ENCODE measurements around the gene ZNF474. TPM values are rescaled to one million over a fixed set of nuclear protein-coding genes. Genes with fewer than 3 reads are reported as not detected.
"Not testable (repeated sequence)": the region's sequence is repeated elsewhere in the genome, so short reads cannot be mapped to it uniquely, and the experiment has no call there.

The ZNF474 gene
- total RNA-seq (0.09 TPM), polyA plus RNA-seq (0.50 TPM)
- long read RNA-seq, donor 1: 0 reads
- long read RNA-seq, donor 2: 0 reads
- long read RNA-seq, donor 3: 0 reads
- long read RNA-seq, donor 4: 0 reads
- long read RNA-seq, donor 5: 0 reads
- long read RNA-seq, donor 6: 0 reads
- long read RNA-seq, donor 7: 0 reads
- long read RNA-seq, donor 8: 0 reads
- long read RNA-seq, donor 9: 0 reads
- long read RNA-seq, donor 10: 0 reads

DNA sequence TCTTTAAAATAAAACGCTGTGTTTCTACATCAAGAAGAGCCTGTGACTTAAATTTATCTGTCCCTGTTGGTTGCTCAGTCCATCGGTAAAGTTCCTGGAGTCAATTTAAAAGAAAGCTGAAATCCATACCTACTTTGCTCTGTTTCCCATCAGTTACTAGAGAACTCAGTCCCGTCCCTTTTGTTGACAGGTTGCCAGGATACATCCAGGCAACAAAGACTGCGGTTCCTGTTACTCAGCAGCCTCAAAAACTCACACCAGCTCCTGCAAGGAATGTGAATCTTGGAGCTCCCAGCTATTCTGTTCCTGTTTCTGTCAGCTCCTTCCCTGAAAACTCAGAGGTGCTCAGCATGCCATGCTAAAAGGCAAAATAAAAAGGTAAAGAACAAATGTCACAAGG lies at the start of gene ZNF474:
Gene ZNF474, plus strand, starts transcription at position 241 of the 400 bp plus-strand sequence. CDS start 22,445 bp downstream, outside the sequence.
- H3K36me3 ChIP-seq (ENCODE audit: control insufficient read depth in 2 of 2, insufficient read depth in 2 of 2, low read length in 1 of 2): no peaks in the 10 kb centered on the region
- no peaks in the 10 kb centered on the region for H3K9me3 ChIP-seq (ENCODE audit: control insufficient read depth in 2 of 2, insufficient read depth in 1 of 2, low read length in 1 of 2)
- no peaks in the 10 kb centered on the region for H3K27me3 ChIP-seq (ENCODE audit: control insufficient read depth in 2 of 2, insufficient read depth in 1 of 2, low read length in 1 of 2)
- DNase-seq (ENCODE audit: low read depth in 6 of 9, low spot score in 9 of 9): peak in 1 of 9 donors; percentile 34
- no peak within 1 kb of the TSS for H3K27ac ChIP-seq (ENCODE audit: low read depth in 1 of 2, low read length in 1 of 2)
- 35% methylated on average over 4 of the region's 4 CpGs for WGBS
- H3K4me3 ChIP-seq (ENCODE audit: low read length in 2 of 2): no peak within 1 kb of the TSS
- H3K4me1 ChIP-seq (ENCODE audit: control insufficient read depth in 2 of 2, insufficient read depth in 2 of 2, low read length in 2 of 2): peaks cover 0 to 16% of the 10 kb centered on the region in 2 donors

DNA sequence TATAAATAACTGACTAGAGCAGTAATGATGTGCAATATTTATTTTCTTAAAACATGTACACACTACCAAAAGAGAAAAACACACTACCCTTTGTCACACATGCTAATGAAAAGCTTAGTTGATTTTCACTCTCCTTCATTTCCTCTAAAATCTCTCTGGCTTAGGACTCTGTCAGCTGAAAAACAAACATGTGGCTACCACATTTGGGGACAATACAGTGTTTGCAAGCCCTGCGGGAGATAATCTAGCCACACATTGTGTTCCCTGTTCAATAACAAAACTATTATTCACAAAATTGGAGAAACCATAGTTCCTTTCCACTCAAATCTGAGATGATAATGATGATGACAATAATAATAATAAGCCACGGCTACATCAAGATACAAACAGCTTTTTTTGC lies 47.8 kb upstream of the ZNF474 start:
- Histone ChIP-seq H3K36me3 (ENCODE audit: control insufficient read depth in 2 of 2, insufficient read depth in 2 of 2, low read length in 1 of 2) (no peaks in the 10 kb centered on the region), H3K4me3 (ENCODE audit: low read length in 2 of 2) (no peak overlapping the region), H3K27me3 (ENCODE audit: control insufficient read depth in 2 of 2, insufficient read depth in 1 of 2, low read length in 1 of 2) (peaks cover 25 to 35% of the 10 kb centered on the region in 2 donors), H3K9me3 (ENCODE audit: control insufficient read depth in 2 of 2, insufficient read depth in 1 of 2, low read length in 1 of 2) (no peaks in the 10 kb centered on the region), H3K4me1 (ENCODE audit: control insufficient read depth in 2 of 2, insufficient read depth in 2 of 2, low read length in 2 of 2) (peaks cover 3 to 15% of the 10 kb centered on the region in 2 donors), H3K27ac (ENCODE audit: low read depth in 1 of 2, low read length in 1 of 2) (no peak overlapping the region)
- 96% methylated on average over 2 of the region's 2 CpGs for WGBS
- no peak for DNase-seq (ENCODE audit: low read depth in 6 of 9, low spot score in 9 of 9)

DNA sequence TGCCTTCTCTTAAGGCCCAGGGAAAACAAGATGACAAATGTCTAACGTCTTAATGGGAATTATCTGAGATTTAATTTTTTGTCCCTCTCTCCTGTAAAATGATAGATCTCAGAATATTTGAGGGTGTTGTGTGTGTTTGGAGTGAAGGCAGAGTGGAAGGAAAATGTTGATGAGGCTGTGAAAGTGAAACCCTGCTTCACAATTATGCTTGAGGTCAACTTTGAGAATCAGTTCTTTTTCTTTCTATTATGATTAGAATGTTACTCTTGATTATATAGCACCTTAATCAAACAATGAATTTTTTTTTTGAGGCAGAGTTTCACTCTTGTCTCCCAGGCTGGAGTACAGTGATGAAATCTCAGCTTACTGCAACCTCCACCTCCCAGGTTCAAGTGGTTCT lies 45.8 kb upstream of the ZNF474 start:
- Histone ChIP-seq H3K27ac (ENCODE audit: low read depth in 1 of 2, low read length in 1 of 2) (no peak overlapping the region), H3K4me1 (ENCODE audit: control insufficient read depth in 2 of 2, insufficient read depth in 2 of 2, low read length in 2 of 2) (no peaks in the 10 kb centered on the region), H3K36me3 (ENCODE audit: control insufficient read depth in 2 of 2, insufficient read depth in 2 of 2, low read length in 1 of 2) (no peaks in the 10 kb centered on the region), H3K4me3 (ENCODE audit: low read length in 2 of 2) (no peak overlapping the region), H3K27me3 (ENCODE audit: control insufficient read depth in 2 of 2, insufficient read depth in 1 of 2, low read length in 1 of 2) (peaks cover 8 to 15% of the 10 kb centered on the region in 2 donors), H3K9me3 (ENCODE audit: control insufficient read depth in 2 of 2, insufficient read depth in 1 of 2, low read length in 1 of 2) (no peaks in the 10 kb centered on the region)
- 96% methylated on average over 1 of the region's 1 CpG for WGBS
- no peak for DNase-seq (ENCODE audit: low read depth in 6 of 9, low spot score in 9 of 9)

DNA sequence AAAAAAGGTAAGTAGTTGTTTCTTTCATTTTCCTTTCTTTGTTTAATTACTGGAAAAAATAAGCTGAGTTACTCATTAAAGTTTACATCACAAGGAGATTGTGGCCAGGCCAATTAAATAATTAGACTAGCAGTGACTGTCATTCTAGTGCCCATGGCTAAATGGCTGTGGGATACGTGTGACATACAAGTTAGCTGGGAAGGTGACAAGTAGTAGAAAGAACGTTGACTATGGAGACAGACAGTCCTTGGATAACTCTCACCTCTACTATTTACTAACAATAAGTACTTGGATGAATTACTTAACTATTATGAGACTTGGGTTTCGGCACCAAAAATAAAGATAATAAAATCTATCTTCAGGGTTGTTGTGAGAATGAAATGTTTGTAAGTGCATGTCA lies 44.3 kb upstream of the ZNF474 start:
- H3K4me1 ChIP-seq (ENCODE audit: control insufficient read depth in 2 of 2, insufficient read depth in 2 of 2, low read length in 2 of 2): no peaks in the 10 kb centered on the region
- no peaks in the 10 kb centered on the region for H3K36me3 ChIP-seq (ENCODE audit: control insufficient read depth in 2 of 2, insufficient read depth in 2 of 2, low read length in 1 of 2)
- no peaks in the 10 kb centered on the region for H3K9me3 ChIP-seq (ENCODE audit: control insufficient read depth in 2 of 2, insufficient read depth in 1 of 2, low read length in 1 of 2)
- no peak overlapping the region for H3K4me3 ChIP-seq (ENCODE audit: low read length in 2 of 2)
- H3K27me3 ChIP-seq (ENCODE audit: control insufficient read depth in 2 of 2, insufficient read depth in 1 of 2, low read length in 1 of 2): peaks cover 0 to under 1% of the 10 kb centered on the region in 2 donors
- H3K27ac ChIP-seq (ENCODE audit: low read depth in 1 of 2, low read length in 1 of 2): no peak overlapping the region
- 96% methylated on average over 3 of the region's 3 CpGs for WGBS
- no peak for DNase-seq (ENCODE audit: low read depth in 6 of 9, low spot score in 9 of 9)

DNA sequence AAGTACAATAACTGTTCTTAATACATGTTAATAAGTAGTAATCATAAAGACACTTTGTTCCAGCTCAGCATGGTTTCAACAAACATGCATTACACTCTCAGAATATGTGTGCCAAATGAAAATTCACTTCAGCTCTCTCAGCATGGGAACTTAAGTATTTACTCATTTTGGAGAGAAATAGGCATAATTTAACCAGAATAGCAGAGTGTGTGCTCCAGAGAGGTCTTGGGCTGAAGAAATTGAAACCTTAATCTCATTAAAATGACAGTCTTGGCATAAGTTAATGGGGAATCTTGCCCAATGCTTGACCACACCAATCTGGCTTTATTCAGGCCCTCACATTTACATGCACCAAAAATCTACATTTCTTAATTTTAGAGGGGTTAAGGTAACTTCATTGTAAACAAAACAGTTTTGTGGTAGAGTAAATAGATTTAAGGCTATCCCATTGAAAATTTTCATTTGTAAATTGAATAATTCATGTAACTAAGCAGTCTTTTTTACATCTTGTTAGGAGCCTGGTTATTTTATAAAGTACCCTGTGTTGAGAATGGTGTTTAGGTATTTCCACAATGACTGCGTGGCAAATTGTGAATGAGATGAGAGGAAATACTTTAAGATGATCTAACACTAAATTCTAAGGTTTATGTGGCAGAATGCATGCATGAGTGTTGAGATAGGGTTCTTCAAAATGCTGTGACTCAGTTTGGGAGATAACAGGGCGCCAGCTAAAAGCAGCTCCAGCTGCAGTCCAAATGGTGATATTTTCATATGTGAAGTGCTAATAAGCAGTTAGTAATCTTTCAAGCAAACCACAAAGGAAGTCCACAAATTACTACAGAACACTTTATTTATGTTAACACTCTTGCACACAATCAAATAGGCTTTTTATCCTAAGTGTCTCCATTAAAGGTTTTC lies 40.0 kb upstream of the ZNF474 start:
- Histone ChIP-seq H3K27me3 (ENCODE audit: control insufficient read depth in 2 of 2, insufficient read depth in 1 of 2, low read length in 1 of 2) (no peaks in the 10 kb centered on the region), H3K4me1 (ENCODE audit: control insufficient read depth in 2 of 2, insufficient read depth in 2 of 2, low read length in 2 of 2) (no peaks in the 10 kb centered on the region), H3K4me3 (ENCODE audit: low read length in 2 of 2) (no peak overlapping the region), H3K36me3 (ENCODE audit: control insufficient read depth in 2 of 2, insufficient read depth in 2 of 2, low read length in 1 of 2) (no peaks in the 10 kb centered on the region), H3K9me3 (ENCODE audit: control insufficient read depth in 2 of 2, insufficient read depth in 1 of 2, low read length in 1 of 2) (no peaks in the 10 kb centered on the region), H3K27ac (ENCODE audit: low read depth in 1 of 2, low read length in 1 of 2) (no peak overlapping the region)
- DNase-seq (ENCODE audit: low read depth in 6 of 9, low spot score in 9 of 9): no peak
- 60% methylated on average over 2 of the region's 2 CpGs for WGBS

DNA sequence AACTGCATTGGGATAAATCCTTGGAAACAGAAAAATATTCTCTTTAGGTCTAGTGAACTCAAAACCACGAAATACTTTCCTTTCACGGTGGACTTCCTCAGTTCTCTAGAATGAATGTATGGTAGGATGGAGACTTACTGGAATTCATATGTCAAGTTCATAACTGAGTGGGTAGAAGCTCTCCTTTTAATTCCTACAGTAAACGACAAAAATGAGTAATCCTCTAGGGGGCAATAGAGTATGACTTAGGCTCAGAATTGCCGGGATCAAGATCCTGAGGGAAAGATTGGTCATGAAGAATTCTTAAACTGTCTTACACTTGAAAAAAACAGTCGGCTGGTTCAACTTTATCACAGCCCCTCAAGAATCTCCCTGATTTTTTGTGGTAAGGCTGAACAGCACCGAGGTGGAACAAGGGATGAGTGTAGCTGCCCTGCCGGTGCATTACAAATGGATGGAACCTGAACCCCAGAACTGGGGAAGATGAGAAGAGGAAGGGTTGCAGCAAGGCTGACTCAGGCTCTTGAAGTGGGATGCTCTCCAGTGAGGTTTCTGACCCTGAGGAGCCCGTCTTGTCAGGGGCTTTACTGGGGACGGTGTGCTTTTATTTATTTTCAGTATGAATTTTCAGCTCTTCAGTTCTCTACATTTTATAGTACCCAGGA lies 37.3 kb upstream of the ZNF474 start:
- no peaks in the 10 kb centered on the region for H3K4me1 ChIP-seq (ENCODE audit: control insufficient read depth in 2 of 2, insufficient read depth in 2 of 2, low read length in 2 of 2)
- no peak overlapping the region for H3K27ac ChIP-seq (ENCODE audit: low read depth in 1 of 2, low read length in 1 of 2)
- 74% methylated on average over 9 of the region's 9 CpGs for WGBS
- no peaks in the 10 kb centered on the region for H3K36me3 ChIP-seq (ENCODE audit: control insufficient read depth in 2 of 2, insufficient read depth in 2 of 2, low read length in 1 of 2)
- H3K9me3 ChIP-seq (ENCODE audit: control insufficient read depth in 2 of 2, insufficient read depth in 1 of 2, low read length in 1 of 2): no peaks in the 10 kb centered on the region
- no peaks in the 10 kb centered on the region for H3K27me3 ChIP-seq (ENCODE audit: control insufficient read depth in 2 of 2, insufficient read depth in 1 of 2, low read length in 1 of 2)
- no peak overlapping the region for H3K4me3 ChIP-seq (ENCODE audit: low read length in 2 of 2)
- peak in 1 of 9 donors; percentile 7 for DNase-seq (ENCODE audit: low read depth in 6 of 9, low spot score in 9 of 9)

DNA sequence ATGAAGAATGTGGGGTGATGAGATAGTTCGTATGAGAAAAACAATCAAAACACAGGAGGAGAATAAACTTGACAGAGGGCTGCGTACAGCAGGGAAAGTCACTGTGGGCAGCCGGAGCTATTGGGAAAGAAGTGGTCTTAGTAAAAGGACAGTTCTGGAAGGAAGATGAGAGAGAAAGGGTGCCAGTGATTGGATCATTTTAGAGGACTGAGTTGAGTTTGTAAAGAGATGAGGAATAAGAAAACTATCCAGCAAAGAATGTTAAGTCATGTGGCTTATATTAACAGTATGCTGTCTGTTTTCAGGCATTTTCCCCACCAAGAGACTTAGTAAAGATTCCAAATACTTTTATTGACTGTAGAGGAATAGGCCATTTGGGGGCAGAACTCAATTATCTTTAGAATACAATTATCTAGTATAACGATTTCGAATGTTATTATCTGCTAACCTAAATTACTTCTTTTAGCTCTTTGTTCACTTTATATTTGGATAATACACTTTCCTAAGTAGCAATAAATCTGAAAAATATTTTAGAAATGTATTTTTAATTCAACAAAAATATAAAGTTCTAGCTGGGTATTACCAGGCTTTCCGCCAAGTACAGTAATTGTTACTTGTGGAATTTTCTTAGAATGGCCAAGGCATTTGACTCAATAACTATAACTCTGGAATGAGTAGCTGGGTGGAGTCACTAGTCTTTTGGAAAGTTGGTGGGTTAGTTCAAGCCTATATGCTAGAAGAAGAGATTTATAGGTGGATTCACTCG lies 35.7 kb upstream of the ZNF474 start:
- no peak for DNase-seq (ENCODE audit: low read depth in 6 of 9, low spot score in 9 of 9)

DNA sequence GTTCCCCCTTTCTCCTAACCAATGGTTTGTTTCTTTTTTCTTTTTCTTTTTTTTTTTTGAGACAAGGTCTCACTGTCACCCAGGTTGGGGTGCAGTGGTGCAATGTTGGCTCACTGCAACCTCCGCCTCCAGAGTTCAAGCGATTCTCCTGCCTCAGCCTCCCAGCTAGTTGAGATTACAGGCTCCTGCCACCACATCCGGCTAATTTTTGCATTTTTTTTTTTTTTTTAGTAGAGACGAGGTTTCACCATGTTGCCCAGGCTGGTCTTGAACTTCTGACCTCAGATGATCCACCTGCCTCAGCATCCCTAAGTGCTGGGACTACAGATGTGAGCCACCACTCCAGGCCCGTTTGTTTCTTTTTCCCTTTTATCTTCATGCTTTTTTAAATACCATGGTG lies 35.1 kb upstream of the ZNF474 start:
- H3K36me3 ChIP-seq (ENCODE audit: control insufficient read depth in 2 of 2, insufficient read depth in 2 of 2, low read length in 1 of 2); H3K27ac ChIP-seq (ENCODE audit: low read depth in 1 of 2, low read length in 1 of 2): not testable (repeated sequence)
- WGBS: 95% methylated on average over 5 of the region's 5 CpGs

More for the DNA sequence above, 35.7 kb upstream of the ZNF474 start:
- Histone ChIP-seq H3K4me1 (ENCODE audit: control insufficient read depth in 2 of 2, insufficient read depth in 2 of 2, low read length in 2 of 2) (no peaks in the 10 kb centered on the region), H3K27ac (ENCODE audit: low read depth in 1 of 2, low read length in 1 of 2) (no peak overlapping the region), H3K36me3 (ENCODE audit: control insufficient read depth in 2 of 2, insufficient read depth in 2 of 2, low read length in 1 of 2) (no peaks in the 10 kb centered on the region), H3K4me3 (ENCODE audit: low read length in 2 of 2) (no peak overlapping the region), H3K27me3 (ENCODE audit: control insufficient read depth in 2 of 2, insufficient read depth in 1 of 2, low read length in 1 of 2) (no peaks in the 10 kb centered on the region), H3K9me3 (ENCODE audit: control insufficient read depth in 2 of 2, insufficient read depth in 1 of 2, low read length in 1 of 2) (no peaks in the 10 kb centered on the region)
- WGBS: 96% methylated on average over 7 of the region's 7 CpGs

More for the DNA sequence above, 35.1 kb upstream of the ZNF474 start:
- not testable (repeated sequence) for H3K9me3 ChIP-seq (ENCODE audit: control insufficient read depth in 2 of 2, insufficient read depth in 1 of 2, low read length in 1 of 2); H3K4me1 ChIP-seq (ENCODE audit: control insufficient read depth in 2 of 2, insufficient read depth in 2 of 2, low read length in 2 of 2); H3K27me3 ChIP-seq (ENCODE audit: control insufficient read depth in 2 of 2, insufficient read depth in 1 of 2, low read length in 1 of 2); H3K4me3 ChIP-seq (ENCODE audit: low read length in 2 of 2); DNase-seq (ENCODE audit: low read depth in 6 of 9, low spot score in 9 of 9)
